WTC11 (cell line): ENCODE data around the gene TRAF2. TPM values are rescaled to one million over a fixed set of nuclear protein-coding genes. Genes with fewer than 3 reads are reported as not detected.

Experiments used
- ATAC-seq: fragments of 200-7000 bp; cut with Tn5 transposase; 2 replicates; pipeline ENCODE4 v1.10.0; 2021; ENCODE audit warnings: mild to moderate bottlenecking, moderate library complexity
- CTCF ChIA-PET: fragments of 300-600 bp; sonication (Branson Sonifier 250); formaldehyde crosslinking; loops from one replicate; lab custom pipeline; 2021; ENCODE audit warnings: antibody characterized with exemption; lab: Charles Lee
- POLR2A ChIA-PET: fragments of 350-600 bp; sonication (Branson Sonifier 250); formaldehyde crosslinking; loops from one replicate; lab custom pipeline; 2021; ENCODE audit warnings: antibody characterized with exemption; lab: Charles Lee
- DNase-seq: peaks from one replicate; pipeline ENCODE4 v3.0.0; 2021; ENCODE audit warnings: low spot score
- H3K27ac Mint-ChIP-seq: 2 replicates; pipeline ENCODE4 v1.8.0; 2021; ENCODE audit warnings: mixed read lengths
- H3K27me3 Mint-ChIP-seq: 2 replicates; pipeline ENCODE4 v1.8.0; 2021; ENCODE audit warnings: low read depth, mild to moderate bottlenecking, moderate library complexity, mixed read lengths
- H3K36me3 Mint-ChIP-seq: 2 replicates; pipeline ENCODE4 v1.8.0; 2021; ENCODE audit warnings: mixed read lengths
- H3K4me1 Mint-ChIP-seq: 2 replicates; pipeline ENCODE4 v1.8.0; 2022; ENCODE audit warnings: mixed read lengths
- H3K4me3 Mint-ChIP-seq: 2 replicates; pipeline ENCODE4 v1.8.0; 2021; ENCODE audit warnings: mild to moderate bottlenecking, moderate library complexity, mixed read lengths
- H3K9me3 Mint-ChIP-seq: 2 replicates; pipeline ENCODE4 v1.8.0; 2021; ENCODE audit warnings: mixed read lengths
- EMX1 ChIP-seq: fragments of 250-450 bp; sonication (Bioruptor Pico); IDR thresholded peaks from 2 replicates; pipeline ENCODE4 v1.8.0; 2021; ENCODE audit warnings: mild to moderate bottlenecking
- FOXJ3 ChIP-seq: sonication (generic); formaldehyde crosslinking; IDR thresholded peaks from 2 replicates; pipeline ENCODE4 v1.9.0; 2021; ENCODE audit warnings: missing genetic modification reagents, mild to moderate bottlenecking, borderline replicate concordance
- GABPB1 ChIP-seq: sonication (generic); formaldehyde crosslinking; IDR thresholded peaks from 2 replicates; pipeline ENCODE4 v1.8.1; 2023; ENCODE audit warnings: mild to moderate bottlenecking, missing genetic modification reagents
- IRF2 ChIP-seq: sonication (generic); formaldehyde crosslinking; IDR thresholded peaks from 2 replicates; pipeline ENCODE4 v1.8.0; 2022; ENCODE audit warnings: low read depth, missing genetic modification reagents, borderline replicate concordance
- JAZF1 ChIP-seq: fragments of 250-450 bp; sonication (Bioruptor Pico); IDR thresholded peaks from 2 replicates; pipeline ENCODE4 v1.9.0; 2021; ENCODE audit warnings: moderate library complexity, mild to moderate bottlenecking, inconsistent platforms
- NFATC4 ChIP-seq: fragments of 250-450 bp; sonication (Bioruptor Pico); IDR thresholded peaks from 2 replicates; pipeline ENCODE4 v1.9.0; 2021; ENCODE audit warnings: mild to moderate bottlenecking
- NR1H2 ChIP-seq: sonication (generic); formaldehyde crosslinking; IDR thresholded peaks from 2 replicates; pipeline ENCODE4 v1.9.0; 2021; ENCODE audit warnings: mild to moderate bottlenecking, moderate library complexity, missing genetic modification reagents
- NR2C2 ChIP-seq: sonication (generic); formaldehyde crosslinking; IDR thresholded peaks from 2 replicates; pipeline ENCODE4 v1.8.0; 2022; ENCODE audit warnings: mild to moderate bottlenecking, missing genetic modification reagents
- PRRX2 ChIP-seq: fragments of 250-450 bp; sonication (Bioruptor Pico); IDR thresholded peaks from 2 replicates; pipeline ENCODE4 v1.8.0; 2021; ENCODE audit warnings: mild to moderate bottlenecking
- SP1 ChIP-seq: sonication (generic); formaldehyde crosslinking; conservative IDR thresholded peaks from 2 replicates; pipeline ENCODE4 v1.8.1; 2022; ENCODE audit warnings: missing genetic modification reagents
- ZNF138 ChIP-seq: sonication (generic); formaldehyde crosslinking; conservative IDR thresholded peaks from 2 replicates; pipeline ENCODE4 v1.8.1; 2022; ENCODE audit warnings: mild to moderate bottlenecking, moderate library complexity, missing genetic modification reagents
- ZNF396 ChIP-seq: fragments of 250-450 bp; sonication (Bioruptor Pico); IDR thresholded peaks from 2 replicates; pipeline ENCODE4 v1.8.0; 2021; ENCODE audit warnings: mild to moderate bottlenecking, moderate library complexity, borderline replicate concordance
- total RNA-seq: library from RNA; stranded (reverse); gene quantifications from 3 replicates; pipeline ENCODE4 v1.2.3, GENCODE V29; 2021
- TF ChIP-seq, protein P1 (sequence below): fragments of 250-450 bp; sonication (Bioruptor Pico); IDR thresholded peaks from 2 replicates; pipeline ENCODE4 v1.8.0; 2021; ENCODE audit warnings: mild to moderate bottlenecking
- TF ChIP-seq, protein P2 (sequence below): sonication (generic); formaldehyde crosslinking; IDR thresholded peaks from 2 replicates; pipeline ENCODE4 v1.8.1; 2023; ENCODE audit warnings: mild to moderate bottlenecking, missing genetic modification reagents, moderate library complexity
- TF ChIP-seq, protein P3 (sequence below): sonication (generic); formaldehyde crosslinking; IDR thresholded peaks from 2 replicates; pipeline ENCODE4 v1.8.0; 2022; ENCODE audit warnings: mild to moderate bottlenecking, missing genetic modification reagents
- TF ChIP-seq, protein P4 (sequence below): sonication (generic); formaldehyde crosslinking; IDR thresholded peaks from 2 replicates; pipeline ENCODE4 v1.8.0; 2022; ENCODE audit warnings: mild to moderate bottlenecking, missing genetic modification reagents
- TF ChIP-seq, protein P5 (sequence below): fragments of 250-450 bp; sonication (Bioruptor Pico); conservative IDR thresholded peaks from 2 replicates; pipeline ENCODE4 v1.9.0; 2021; ENCODE audit warnings: mild to moderate bottlenecking
- TF ChIP-seq, protein P6 (sequence below): sonication (generic); formaldehyde crosslinking; IDR thresholded peaks from 2 replicates; pipeline ENCODE4 v1.8.0; 2022; ENCODE audit warnings: mild to moderate bottlenecking, missing genetic modification reagents
- TF ChIP-seq, protein P7 (sequence below): fragments of 250-450 bp; sonication (Bioruptor Pico); IDR thresholded peaks from 2 replicates; pipeline ENCODE4 v1.9.0; 2021; ENCODE audit warnings: mild to moderate bottlenecking
- TF ChIP-seq, protein P8 (sequence below): sonication (generic); formaldehyde crosslinking; IDR thresholded peaks from 2 replicates; pipeline ENCODE4 v1.8.1; 2023; ENCODE audit warnings: mild to moderate bottlenecking, moderate library complexity, missing genetic modification reagents

Gene TRAF2
- total RNA-seq, 1 experiment from 2014 or later, result 55.0 TPM

DNA sequence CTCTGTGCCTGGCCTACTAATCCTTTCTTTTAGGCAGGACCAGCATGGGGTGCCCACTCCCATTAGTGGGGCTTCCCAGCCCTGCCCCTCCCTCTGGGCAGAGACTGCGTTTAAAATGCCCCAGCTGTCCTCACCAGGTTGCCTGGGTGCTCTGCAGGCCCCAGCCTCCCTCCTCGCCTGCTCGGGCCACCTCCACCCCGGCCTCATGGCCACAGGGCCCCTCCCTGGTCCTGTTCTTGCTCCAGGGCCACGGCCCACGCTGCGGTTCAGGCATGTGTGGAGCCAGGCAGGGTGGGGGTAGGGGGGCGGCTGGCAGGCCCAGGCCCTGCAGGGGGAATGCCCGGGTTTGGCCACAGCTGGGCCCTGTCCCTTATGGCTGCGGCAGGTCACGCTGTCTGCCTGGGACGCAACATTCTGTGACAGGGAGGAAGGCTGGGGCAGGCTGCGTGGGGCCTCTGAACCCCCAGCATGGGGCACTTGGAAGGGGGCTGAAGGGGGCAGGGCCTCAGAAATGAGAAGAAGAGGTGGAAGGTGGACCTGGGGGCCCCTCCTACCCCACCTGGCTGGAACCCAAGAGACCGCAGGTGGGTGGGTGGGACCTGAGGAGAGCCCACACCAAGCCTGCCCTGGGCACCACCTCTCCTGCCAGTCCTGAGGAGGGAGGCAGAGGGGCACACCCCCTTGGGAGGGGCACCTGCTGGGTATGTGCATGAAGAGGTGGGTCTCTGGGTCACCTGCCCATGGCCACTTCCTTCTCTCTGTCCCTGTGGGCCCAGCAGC, 65.4 kb downstream of the TRAF2 start, which contains the start of gene LCN12 (continued):
- TF ChIP-seq, protein P1, sequence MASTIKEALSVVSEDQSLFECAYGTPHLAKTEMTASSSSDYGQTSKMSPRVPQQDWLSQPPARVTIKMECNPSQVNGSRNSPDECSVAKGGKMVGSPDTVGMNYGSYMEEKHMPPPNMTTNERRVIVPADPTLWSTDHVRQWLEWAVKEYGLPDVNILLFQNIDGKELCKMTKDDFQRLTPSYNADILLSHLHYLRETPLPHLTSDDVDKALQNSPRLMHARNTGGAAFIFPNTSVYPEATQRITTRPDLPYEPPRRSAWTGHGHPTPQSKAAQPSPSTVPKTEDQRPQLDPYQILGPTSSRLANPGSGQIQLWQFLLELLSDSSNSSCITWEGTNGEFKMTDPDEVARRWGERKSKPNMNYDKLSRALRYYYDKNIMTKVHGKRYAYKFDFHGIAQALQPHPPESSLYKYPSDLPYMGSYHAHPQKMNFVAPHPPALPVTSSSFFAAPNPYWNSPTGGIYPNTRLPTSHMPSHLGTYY (CRISPR knock-in tag), result no peak
- TF ChIP-seq NFATC4, result no peak

DNA sequence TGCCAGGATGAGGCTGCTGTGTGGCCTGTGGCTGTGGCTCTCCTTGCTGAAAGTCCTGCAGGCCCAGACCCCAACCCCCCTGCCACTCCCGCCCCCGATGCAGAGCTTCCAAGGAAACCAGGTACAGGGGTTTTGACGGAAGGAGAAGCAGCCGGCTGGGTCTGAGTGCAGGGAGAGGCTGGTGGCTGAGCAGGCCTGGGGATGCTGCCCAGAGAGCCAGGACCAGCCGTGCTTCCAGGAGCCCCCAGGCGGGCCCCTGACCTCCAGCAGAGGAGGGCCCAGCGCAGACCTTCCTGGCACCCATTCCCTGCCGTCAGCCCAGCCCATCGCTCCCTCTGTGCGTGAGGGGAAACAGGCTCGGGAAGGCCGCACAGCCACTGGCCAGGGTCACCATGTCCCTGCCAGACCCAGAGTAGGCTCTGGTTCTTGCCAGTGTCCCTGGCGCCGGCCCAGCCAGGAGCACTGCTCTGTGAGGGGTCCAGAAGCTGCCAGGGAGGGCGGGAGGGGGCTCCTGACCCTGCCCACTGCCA, 66.1 kb downstream of the TRAF2 start:
- Mint-ChIP-seq H3K4me3 (no peak overlapping the region), H3K9me3 (peaks cover 9% of the 10 kb centered on the region), H3K27ac (no peak overlapping the region), H3K4me1 (peaks cover 4% of the 10 kb centered on the region), H3K36me3 (no peaks in the 10 kb centered on the region), H3K27me3 (no peaks in the 10 kb centered on the region)
- POLR2A ChIA-PET, result no interaction called here
- TF ChIP-seq, protein P2, sequence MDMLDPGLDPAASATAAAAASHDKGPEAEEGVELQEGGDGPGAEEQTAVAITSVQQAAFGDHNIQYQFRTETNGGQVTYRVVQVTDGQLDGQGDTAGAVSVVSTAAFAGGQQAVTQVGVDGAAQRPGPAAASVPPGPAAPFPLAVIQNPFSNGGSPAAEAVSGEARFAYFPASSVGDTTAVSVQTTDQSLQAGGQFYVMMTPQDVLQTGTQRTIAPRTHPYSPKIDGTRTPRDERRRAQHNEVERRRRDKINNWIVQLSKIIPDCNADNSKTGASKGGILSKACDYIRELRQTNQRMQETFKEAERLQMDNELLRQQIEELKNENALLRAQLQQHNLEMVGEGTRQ (CRISPR knock-in tag), result no peak
- TF ChIP-seq JAZF1 (CRISPR knock-in tag), result no peak
- TF ChIP-seq GABPB1 (CRISPR knock-in tag), result no peak
- no peak for TF ChIP-seq IRF2
- TF ChIP-seq, protein P3, sequence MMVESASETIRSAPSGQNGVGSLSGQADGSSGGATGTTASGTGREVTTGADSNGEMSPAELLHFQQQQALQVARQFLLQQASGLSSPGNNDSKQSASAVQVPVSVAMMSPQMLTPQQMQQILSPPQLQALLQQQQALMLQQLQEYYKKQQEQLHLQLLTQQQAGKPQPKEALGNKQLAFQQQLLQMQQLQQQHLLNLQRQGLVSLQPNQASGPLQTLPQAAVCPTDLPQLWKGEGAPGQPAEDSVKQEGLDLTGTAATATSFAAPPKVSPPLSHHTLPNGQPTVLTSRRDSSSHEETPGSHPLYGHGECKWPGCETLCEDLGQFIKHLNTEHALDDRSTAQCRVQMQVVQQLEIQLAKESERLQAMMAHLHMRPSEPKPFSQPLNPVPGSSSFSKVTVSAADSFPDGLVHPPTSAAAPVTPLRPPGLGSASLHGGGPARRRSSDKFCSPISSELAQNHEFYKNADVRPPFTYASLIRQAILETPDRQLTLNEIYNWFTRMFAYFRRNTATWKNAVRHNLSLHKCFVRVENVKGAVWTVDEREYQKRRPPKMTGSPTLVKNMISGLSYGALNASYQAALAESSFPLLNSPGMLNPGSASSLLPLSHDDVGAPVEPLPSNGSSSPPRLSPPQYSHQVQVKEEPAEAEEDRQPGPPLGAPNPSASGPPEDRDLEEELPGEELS (CRISPR knock-in tag), result no peak
- TF ChIP-seq, protein P4, sequence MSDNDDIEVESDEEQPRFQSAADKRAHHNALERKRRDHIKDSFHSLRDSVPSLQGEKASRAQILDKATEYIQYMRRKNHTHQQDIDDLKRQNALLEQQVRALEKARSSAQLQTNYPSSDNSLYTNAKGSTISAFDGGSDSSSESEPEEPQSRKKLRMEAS (CRISPR knock-in tag), result no peak
- ATAC-seq (no peak), DNase-seq (no peak)
- CTCF ChIA-PET, result interaction anchor here (0.5 to 1.7 kb wide), 6 partner anchors 22 to 132 kb away, joined by 3 to 8 read pairs (median 4); partner anchors contain the start of gene NPDC1

DNA sequence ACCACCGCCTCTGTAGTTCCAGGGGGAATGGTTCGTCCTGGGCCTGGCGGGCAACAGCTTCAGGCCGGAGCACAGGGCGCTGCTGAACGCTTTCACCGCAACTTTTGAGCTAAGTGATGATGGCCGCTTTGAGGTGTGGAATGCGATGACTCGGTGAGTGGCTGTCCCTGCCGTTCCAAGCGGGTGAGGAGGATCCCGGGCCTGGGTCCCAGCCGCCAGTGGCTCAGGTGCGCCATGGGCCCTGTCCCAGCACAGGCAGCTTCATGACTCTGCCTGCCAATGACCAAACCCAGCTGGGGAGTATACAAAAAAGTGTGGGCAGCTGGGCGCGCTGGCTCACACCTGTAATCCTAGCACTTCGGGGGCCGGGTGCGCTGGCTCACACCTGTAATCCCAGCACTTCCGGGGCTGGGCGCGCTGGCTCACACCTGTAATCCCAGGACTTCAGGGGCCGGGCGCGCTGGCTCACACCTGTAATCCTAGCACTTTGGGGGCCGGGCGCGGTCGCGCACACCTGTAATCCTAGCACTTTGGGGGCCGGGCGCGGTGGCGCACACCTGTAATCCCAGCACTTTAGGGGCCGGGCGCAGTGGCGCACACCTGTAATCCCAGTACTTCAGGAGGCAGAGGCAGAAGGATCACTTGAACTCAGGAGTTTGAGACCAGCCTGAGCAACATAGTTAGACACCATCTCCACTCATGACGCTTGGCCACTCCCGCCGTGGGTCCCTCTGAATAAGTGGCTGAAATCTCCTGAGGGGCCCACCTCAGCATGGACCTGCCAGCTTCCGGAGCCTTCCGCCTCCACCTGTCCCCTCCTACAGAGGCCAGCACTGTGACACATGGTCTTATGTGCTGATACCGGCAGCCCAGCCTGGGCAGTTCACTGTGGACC, 66.8 kb downstream of the TRAF2 start:
- Mint-ChIP-seq H3K27ac (no peak overlapping the region), H3K9me3 (peaks cover 9% of the 10 kb centered on the region), H3K4me1 (peaks cover 3% of the 10 kb centered on the region), H3K27me3 (no peaks in the 10 kb centered on the region)
- ATAC-seq, result no peak
- DNase-seq, result no peak
- TF ChIP-seq GABPB1 (CRISPR knock-in tag) (no peak), NR2C2 (CRISPR knock-in tag) (no peak), PRRX2 (CRISPR knock-in tag) (no peak), ZNF138 (no peak), FOXJ3 (CRISPR knock-in tag) (no peak), NR1H2 (CRISPR knock-in tag) (no peak), ZNF396 (CRISPR knock-in tag) (no peak), SP1 (CRISPR knock-in tag) (no peak), NFATC4 (no peak), EMX1 (CRISPR knock-in tag) (no peak)
- TF ChIP-seq, protein P5, sequence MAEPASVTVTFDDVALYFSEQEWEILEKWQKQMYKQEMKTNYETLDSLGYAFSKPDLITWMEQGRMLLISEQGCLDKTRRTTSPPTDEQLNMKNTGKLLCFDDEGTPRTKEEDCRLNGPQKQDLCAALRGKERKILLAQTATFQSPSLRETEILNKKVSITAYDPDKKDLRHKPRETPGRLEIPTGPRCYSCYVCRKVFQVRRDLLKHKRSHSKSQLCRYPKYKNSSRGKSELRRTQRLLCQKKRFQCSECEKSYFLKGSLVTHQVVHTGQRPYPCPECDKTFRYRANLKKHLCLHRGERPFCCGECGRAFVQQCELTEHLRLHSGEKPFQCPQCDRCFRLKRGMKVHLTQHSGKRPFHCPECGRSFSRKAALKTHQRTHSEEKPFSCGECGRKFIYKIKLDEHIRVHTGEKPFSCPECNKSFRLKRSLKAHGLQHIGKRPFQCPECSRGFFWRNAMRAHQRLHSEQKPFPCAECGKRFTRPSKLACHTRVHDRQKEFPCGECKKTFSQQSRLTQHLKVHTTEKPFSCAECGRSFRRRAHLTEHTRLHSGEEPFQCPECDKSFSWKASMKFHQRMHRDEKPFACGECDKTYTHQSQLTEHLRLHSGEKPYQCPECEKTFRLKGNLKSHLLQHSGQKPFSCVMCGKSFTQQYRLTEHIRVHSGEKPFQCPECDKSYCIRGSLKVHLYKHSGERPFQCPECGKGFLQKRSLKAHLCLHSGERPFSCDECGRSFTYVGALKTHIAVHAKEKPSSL, result no peak
- TF ChIP-seq, protein P6, sequence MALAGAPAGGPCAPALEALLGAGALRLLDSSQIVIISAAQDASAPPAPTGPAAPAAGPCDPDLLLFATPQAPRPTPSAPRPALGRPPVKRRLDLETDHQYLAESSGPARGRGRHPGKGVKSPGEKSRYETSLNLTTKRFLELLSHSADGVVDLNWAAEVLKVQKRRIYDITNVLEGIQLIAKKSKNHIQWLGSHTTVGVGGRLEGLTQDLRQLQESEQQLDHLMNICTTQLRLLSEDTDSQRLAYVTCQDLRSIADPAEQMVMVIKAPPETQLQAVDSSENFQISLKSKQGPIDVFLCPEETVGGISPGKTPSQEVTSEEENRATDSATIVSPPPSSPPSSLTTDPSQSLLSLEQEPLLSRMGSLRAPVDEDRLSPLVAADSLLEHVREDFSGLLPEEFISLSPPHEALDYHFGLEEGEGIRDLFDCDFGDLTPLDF (CRISPR knock-in tag), result no peak
- TF ChIP-seq, protein P7, sequence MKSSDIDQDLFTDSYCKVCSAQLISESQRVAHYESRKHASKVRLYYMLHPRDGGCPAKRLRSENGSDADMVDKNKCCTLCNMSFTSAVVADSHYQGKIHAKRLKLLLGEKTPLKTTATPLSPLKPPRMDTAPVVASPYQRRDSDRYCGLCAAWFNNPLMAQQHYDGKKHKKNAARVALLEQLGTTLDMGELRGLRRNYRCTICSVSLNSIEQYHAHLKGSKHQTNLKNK, result no peak
- TF ChIP-seq, protein P8, sequence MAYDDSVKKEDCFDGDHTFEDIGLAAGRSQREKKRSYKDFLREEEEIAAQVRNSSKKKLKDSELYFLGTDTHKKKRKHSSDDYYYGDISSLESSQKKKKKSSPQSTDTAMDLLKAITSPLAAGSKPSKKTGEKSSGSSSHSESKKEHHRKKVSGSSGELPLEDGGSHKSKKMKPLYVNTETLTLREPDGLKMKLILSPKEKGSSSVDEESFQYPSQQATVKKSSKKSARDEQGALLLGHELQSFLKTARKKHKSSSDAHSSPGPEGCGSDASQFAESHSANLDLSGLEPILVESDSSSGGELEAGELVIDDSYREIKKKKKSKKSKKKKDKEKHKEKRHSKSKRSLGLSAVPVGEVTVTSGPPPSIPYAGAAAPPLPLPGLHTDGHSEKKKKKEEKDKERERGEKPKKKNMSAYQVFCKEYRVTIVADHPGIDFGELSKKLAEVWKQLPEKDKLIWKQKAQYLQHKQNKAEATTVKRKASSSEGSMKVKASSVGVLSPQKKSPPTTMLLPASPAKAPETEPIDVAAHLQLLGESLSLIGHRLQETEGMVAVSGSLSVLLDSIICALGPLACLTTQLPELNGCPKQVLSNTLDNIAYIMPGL, result no peak
- TF ChIP-seq, all 79 proteins: peak for 0
- POLR2A ChIA-PET, result interaction anchor here (0.6 kb wide), 1 partner anchor 364 kb away, joined by 3 read pairs; no protein-coding TSS in a partner anchor
- Mint-ChIP-seq H3K36me3 (no peaks in the 10 kb centered on the region), H3K4me3 (no peak overlapping the region)
- CTCF ChIA-PET, result interaction anchor here (0.5 to 2.9 kb wide), 7 partner anchors 9 to 132 kb away, joined by 3 to 17 read pairs (median 3); no protein-coding TSS in a partner anchor
